Measurements from ENCODE around the gene AKAP12.

AKAP12 gene

DNA sequence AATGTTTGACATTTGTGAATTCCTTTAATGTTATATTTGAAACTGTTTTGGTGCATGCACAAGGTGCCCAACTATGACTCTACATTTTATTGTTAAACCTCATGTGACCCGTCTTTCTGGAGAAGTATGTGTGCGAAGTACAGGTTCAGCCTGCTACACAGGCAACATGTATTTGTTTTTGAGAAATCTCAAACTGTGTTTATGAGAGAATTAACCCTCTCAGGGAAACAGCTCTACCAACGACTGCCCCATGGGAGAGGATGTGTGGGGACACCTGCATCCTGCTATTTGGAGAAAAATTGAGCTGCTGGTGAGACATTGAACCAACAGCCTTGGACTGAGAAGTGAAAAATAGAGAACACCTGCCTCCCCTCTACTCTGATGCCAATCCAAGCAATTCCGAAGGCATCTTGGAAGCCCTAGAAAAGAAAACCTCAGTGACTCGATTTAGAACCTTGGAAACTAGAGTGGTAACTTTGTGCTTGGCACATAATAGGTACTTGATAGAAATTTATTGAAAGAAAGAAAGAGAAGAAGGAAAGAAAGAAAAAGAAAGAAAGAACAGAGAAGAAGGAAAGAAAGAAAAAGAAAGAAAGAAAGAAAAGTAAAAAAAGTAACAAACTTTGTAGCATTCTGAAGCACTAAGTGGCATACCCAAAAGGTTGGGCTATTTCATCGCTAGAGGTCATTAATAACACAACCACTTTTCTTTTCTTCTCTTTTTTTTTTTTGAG lies 2.9 kb upstream of the AKAP12 start:
- DNase-seq (ENCODE audit: low spot score): no peak

- DNase-seq (ENCODE audit: low spot score): peak; percentile 46
Measured at GRCh38 chr6:151240036-151240685, 394 bp downstream of the AKAP12 start.

DNA sequence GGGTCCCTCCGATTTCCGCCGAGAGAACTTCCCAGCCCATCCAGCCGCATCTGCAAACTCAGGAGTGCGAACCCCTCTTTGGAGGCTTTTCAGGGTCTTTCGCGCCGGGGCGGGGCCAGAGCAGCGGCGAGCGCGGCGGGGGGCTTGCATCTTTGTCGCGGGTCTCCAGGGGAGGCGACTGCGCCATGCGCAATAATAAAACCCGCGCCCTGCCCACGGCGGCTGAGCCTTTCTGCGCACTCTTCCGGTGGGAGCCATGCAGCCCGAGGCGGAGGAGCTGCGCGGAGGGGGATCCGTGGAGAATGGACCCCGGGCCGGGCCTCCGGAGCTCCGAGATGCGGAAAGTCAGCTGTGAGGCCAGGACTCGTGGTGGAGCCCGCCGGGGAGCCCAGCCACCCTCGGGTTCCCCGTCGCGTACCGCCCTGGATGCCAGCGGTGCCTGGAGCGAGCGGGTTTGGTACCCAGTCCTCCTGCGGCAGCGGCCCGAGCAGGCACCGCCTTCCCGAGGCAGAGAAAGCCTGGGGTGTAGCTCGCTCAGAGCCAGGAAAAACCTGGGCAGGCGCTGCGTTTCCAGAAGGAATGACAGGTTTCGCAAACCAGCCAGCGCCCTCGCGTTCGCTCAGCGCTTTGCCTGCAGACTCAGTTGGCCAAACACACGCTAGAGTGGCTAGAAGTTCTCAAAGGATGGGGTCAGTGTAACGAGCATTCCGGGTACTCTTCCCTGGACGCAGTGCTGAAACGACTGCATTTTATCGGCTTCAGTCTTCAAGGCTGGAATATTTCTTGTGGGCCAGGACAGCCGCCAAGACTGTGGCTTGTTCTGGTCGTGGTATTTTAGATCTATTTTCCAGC lies 1.2 kb downstream of the AKAP12 start:
- DNase-seq (ENCODE audit: low spot score): peak; percentile 33

DNA sequence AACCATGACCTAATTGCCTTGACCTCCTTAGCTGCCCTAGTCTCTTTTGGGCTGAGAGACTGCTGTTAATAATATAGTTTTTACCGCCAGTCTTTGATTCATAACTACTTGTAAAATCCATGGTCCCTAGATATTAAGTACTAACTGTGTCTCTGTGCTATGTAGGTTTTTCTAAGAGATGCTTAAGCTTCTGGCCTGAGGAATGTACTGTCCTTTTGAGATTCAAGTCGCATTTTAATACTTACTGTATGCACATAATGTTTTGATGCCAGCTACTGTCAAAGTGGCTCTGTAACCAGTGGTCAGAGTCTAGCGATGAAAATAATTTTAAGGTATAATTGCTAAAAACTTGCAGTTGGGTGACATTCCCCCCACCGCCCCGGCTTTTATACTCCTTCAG lies 2.1 kb downstream of the AKAP12 start:
- DNase-seq (ENCODE audit: low spot score): no peak

DNA sequence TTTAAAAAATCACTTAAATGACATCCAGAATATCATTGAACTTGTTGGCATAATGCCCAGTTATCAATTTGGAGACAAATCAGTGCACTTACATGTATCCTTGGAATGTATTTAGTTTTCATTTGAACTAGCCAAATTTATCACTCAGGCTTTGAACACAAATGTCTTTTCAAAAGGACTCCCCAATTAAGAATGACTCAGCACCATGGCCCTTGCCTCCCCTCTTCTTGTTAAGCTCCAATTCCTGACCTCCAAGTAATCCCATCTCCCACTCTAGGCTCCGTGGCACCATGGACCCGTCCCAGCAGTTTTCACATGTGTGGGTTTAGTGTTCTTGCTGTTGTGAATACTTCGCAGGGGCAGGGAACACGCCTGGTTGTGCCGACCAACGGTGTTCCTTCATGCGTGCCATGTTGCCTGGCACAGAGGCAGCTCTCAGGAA lies 2.7 kb downstream of the AKAP12 start:
- DNase-seq (ENCODE audit: low spot score): no peak

- no peak for DNase-seq (ENCODE audit: low spot score)
Measured at GRCh38 chr6:151243481-151243880, 3.7 kb downstream of the AKAP12 start.

DNA sequence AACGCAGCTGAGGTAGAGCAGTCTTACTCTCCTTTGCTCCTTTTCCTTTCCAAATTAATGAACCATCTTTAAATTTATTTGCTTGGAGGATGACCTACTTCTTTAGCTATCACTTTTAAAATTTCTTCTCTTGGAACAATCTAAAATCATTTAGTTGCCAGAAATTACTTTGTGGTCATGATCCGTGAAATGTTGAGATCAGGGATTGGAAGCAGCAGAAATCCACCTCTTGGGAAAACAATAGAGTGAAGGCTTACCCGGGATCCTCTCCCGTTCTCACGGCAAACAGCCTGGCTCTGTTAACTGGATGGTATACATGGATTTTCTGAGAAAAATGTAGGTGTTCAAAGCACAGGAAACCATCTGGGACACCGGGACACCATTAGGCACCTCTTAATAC lies 7.7 kb downstream of the AKAP12 start:
- no peak for DNase-seq (ENCODE audit: low spot score)

DNA sequence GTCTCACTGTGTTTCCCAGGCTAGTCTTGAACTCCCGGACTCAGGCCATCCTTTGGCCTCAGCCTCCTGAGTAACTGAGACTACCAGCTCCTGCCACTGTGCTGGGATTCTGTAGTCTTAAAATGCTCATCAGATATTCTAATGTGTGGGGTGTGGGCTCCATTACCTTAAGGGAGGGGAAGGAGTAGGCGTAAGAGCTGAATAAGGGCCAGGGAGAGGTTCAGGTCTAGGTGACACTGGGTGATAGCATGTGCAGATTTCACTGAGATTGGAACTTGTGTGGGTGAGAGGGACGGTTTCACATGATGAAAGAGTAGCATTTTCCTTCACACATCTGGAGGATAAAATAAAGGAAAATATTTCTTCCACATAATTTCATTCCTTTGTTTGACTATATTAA lies 8.5 kb downstream of the AKAP12 start:
- no peak for DNase-seq (ENCODE audit: low spot score)

DNA sequence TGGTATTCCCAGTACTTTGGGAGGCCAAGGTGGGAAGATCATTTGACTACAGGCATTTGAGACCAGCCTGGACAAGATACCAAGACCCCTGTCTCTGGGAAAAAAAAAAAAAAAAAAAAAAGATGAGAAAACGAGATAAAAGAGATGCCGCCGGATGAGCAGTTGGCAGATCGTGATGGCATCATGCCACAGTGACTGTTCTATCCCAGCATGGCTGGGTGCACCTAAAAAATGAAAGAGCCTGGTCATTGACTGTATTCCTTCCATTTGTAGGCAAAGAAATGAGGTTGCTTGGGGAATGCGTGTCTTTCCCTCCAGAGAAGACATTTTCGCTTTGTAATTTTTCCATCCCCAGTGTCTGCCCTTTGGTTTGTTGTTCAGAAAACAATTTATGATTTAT lies 12.9 kb downstream of the AKAP12 start:
- no peak for DNase-seq (ENCODE audit: low spot score)

DNA sequence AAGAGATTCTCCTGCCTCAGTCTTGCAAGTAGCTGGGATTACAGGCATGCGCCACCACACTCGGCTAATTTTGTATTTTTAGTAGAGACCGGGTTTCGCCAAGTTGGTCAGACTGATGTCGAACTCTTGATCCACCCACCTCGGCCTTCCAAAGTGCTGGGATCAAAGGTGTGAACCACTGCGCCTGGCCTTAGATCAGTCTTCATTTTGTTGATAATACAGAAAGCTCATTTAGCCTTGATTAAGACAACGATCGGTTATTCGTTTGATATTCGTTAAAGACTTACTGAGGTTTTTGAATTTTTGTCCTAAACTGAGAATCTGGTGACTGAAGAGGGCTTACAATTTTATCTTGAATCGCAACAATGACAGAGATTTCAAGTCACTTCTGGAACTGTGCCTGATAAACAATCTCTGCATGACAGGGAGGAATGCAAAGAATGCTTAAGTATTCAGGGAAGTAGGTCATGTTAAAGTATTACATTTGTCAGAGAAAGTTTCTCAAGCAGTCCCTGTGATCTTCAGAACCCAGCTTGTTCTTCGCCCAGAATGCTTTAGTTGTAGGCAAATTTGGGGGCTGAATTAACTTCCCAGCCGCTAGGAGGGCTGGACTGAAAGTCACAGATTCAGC lies 14.8 kb downstream of the AKAP12 start:
- no peak for DNase-seq (ENCODE audit: low spot score)

DNA sequence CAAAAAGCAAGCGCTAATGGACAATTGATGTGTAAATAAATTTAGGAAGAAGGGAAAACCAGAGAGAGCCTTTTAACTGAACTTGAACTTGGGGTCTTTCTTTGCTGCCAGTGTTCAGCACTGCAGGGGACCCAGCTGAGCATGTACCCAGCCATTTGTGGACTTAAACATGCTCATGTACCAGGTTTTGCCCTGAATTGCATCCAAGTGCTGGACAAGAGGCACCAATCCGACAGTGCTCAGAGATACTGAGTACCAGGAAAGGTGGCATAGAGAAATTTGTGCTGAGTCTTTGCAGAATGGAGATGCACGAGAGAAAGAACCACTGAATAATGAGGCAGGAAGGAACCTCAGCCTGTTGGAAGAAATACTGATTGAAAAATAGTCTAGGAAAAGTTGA lies 16.0 kb downstream of the AKAP12 start:
- DNase-seq (ENCODE audit: low spot score): no peak

- no peak for DNase-seq (ENCODE audit: low spot score)
Measured at GRCh38 chr6:151257985-151258445, 18.2 kb downstream of the AKAP12 start.

DNA sequence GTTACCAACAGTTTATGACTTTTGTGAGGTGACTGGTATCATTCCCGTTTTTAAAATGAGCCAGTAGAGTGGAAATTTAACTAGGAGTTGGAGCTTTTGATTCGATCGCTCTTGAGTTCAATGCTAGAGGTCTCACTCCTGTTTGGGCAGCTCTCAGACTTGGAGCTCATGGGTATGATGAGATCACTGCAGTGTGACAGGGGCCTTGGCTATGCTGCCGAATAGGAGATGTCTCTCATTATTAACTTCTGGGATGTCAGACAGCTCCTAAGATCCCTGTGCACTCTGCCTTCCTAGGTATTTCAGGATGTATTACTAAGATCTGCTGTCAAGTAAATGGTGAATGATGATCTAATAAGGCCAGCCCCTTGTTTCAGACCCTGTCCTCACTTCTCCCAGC lies 20.4 kb downstream of the AKAP12 start:
- no peak for DNase-seq (ENCODE audit: low spot score)

- no peak for DNase-seq (ENCODE audit: low spot score)
Measured at GRCh38 chr6:151263035-151263434, 23.3 kb downstream of the AKAP12 start.

GRCh38 chr6:151263967-151264366 lies 24.2 kb downstream of the AKAP12 start:
- no peak for DNase-seq (ENCODE audit: low spot score)

GRCh38 chr6:151265282-151265681 lies 25.5 kb downstream of the AKAP12 start:
- DNase-seq (ENCODE audit: low spot score): no peak

DNA sequence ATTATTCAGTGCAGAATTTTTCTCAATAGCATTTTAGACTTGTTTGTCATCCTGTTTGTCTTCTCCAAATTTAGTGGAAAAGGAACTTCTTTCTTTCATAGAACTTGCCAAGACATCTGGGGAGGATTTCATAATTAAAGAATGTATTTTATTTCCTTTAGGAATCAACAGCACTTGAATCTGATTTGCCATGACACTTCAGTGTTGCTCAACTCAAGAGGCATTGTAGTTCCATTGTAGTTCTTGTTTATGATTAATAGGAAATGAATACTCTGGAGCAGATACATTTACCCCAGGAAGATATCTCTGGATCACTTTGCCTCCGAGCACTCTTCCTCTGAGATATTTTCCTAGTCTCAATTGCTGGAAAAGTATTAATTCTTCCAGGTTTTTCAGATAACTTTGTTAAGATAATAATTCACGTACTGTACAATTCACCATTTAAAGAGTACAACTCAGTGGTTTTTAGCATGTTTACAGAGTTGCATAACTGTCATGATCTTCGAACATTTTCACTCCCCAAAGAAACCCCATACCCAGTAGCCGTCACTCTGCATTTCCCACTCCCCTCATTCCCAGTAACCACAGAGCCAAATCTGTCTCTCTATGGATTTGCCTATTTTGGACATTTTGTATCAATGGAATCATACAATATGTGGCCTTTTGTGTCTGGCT lies 29.7 kb downstream of the AKAP12 start:
- no peak for DNase-seq (ENCODE audit: low spot score)

DNA sequence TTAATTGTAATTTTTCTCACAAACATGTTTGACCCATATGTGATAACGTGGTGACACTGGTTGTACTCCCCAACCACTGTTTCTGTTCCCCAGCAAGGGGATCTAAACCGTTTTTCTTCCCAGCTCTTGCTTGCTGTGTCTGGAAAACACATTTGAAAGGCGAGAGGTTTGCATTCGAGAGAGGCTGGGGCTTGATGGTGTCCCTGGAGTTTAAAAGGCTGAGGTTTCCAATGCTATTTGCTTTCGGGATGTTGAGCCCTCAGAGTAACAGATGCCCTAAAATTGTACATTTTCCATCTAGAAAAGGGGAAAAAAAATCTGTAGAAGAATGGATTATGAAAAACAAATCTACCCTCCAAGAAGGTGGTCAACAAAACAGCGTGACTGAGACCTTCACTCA lies 35.4 kb downstream of the AKAP12 start:
- no peak for DNase-seq (ENCODE audit: low spot score)

DNA sequence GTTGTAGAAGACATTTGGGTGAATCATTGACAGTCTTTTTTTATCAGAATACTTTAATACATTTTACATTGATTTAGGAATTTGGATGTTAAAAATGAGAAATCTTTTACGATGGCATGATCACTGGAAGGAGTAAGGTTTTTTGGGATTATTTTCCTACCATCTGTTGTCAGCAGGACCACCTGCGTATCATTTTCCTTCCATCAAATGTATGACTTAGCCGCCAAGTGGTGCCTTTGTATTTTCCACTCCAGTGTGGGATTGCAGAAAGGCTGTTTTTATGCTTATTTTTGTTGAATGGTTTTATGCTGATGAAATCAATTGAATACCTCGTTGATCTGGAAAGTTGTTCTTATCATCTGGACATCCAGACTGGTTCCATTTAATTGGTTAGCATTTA lies 35.8 kb downstream of the AKAP12 start:
- DNase-seq (ENCODE audit: low spot score): no peak

GRCh38 chr6:151276112-151276740 lies 36.5 kb downstream of the AKAP12 start:
- DNase-seq (ENCODE audit: low spot score): no peak

- DNase-seq (ENCODE audit: low spot score): no peak
Measured at GRCh38 chr6:151279891-151280290, 40.1 kb downstream of the AKAP12 start.

Measured in germinal center (tissue), 1 donor.